ENCODE measurements around the gene DNA2. TPM values are rescaled to one million over a fixed set of nuclear protein-coding genes. Genes with fewer than 3 reads are reported as not detected.

Gene DNA2
- total RNA-seq, 1 experiment from 2014 or later = 43.4 TPM

DNA sequence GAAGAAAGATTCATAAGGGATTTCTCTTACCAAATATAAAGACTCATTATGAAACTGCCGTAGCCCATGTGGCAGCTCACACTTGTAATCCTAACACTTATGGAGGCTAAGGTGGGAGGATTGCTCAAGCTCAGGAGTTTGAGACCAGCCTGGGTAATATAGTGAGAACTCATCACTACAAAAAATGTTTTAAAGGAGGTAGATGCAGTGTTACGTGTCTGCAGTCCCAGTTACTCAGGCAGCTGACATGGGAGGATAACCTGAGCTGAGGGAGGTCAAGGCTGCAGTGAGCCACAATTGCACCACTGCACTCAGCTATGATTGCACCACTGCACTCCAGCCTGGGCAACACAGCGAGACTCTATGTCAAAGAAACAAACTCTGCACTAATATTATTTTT is 18.1 kb upstream of the DNA2 start:
- Mint-ChIP-seq H3K4me1 (peaks cover 0 to 2% of the 10 kb centered on the region in 2 experiments; a peak in 1 of 4 replicates), H3K27ac (no peak overlapping the region; a peak in 1 of 7 replicates), H3K27me3 (ENCODE audit: low read depth) (no peaks in the 10 kb centered on the region), H3K9me3 (no peaks in the 10 kb centered on the region), H3K4me3 (no peak overlapping the region; a peak in 1 of 5 replicates), H3K36me3 (ENCODE audit: insufficient read depth in 1 of 3, low read depth in 3 of 3) (peaks cover 5 to 49% (median 7%) of the 10 kb centered on the region in 3 experiments; a peak in 6 of 7 replicates)
- TF ChIP-seq, protein P1, sequence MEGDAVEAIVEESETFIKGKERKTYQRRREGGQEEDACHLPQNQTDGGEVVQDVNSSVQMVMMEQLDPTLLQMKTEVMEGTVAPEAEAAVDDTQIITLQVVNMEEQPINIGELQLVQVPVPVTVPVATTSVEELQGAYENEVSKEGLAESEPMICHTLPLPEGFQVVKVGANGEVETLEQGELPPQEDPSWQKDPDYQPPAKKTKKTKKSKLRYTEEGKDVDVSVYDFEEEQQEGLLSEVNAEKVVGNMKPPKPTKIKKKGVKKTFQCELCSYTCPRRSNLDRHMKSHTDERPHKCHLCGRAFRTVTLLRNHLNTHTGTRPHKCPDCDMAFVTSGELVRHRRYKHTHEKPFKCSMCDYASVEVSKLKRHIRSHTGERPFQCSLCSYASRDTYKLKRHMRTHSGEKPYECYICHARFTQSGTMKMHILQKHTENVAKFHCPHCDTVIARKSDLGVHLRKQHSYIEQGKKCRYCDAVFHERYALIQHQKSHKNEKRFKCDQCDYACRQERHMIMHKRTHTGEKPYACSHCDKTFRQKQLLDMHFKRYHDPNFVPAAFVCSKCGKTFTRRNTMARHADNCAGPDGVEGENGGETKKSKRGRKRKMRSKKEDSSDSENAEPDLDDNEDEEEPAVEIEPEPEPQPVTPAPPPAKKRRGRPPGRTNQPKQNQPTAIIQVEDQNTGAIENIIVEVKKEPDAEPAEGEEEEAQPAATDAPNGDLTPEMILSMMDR (conservative IDR thresholded peaks at IDR 0.05) = no peak
- Histone ChIP-seq H3K4ac (ENCODE audit: low read depth, low read length) (no peak overlapping the region), H3K4me2 (ENCODE audit: insufficient read depth, insufficient read length, low read length) (no peak overlapping the region), H3K4me1 (ENCODE audit: insufficient read depth, low read length) (no peaks in the 10 kb centered on the region), H2BK120ac (ENCODE audit: low read depth, low read length, poor library complexity, severe bottlenecking) (no peak overlapping the region), H4K91ac (ENCODE audit: insufficient read length, low read depth, low read length) (no peak overlapping the region), H4K20me1 (ENCODE audit: control insufficient read depth, insufficient read depth, insufficient read length) (no peaks in the 10 kb centered on the region), H3K18ac (ENCODE audit: insufficient read length, low read depth, low read length) (no peak overlapping the region), H3T11ph (ENCODE audit: low read length) (no peak overlapping the region), H3K56ac (ENCODE audit: insufficient read length, low read depth, low read length) (no peak overlapping the region), H3K9ac (ENCODE audit: extremely low read depth, insufficient read length, low read length) (no peak overlapping the region), H2BK15ac (ENCODE audit: low read depth, low read length) (no peak overlapping the region), H2AK5ac (ENCODE audit: insufficient read length, low read length) (no peak overlapping the region), H3K23me2 (ENCODE audit: insufficient read length, low read depth, low read length, poor library complexity, severe bottlenecking) (no peaks in the 10 kb centered on the region), H3K79me2 (ENCODE audit: insufficient read depth, low read length) (no peaks in the 10 kb centered on the region), H3K27me3 (ENCODE audit: insufficient read depth, low read length) (no peaks in the 10 kb centered on the region), H2AFZ (ENCODE audit: low read length) (no peak overlapping the region), H3K14ac (ENCODE audit: insufficient read depth, low read length) (no peak overlapping the region), H3K23ac (ENCODE audit: insufficient read length, low read depth, low read length) (no peak overlapping the region), H2BK12ac (ENCODE audit: insufficient read length, low read depth, low read length) (no peak overlapping the region), H2BK20ac (ENCODE audit: low read depth, low read length, poor library complexity, severe bottlenecking) (no peak overlapping the region), H3K9me3 (ENCODE audit: control insufficient read depth, low read depth, low read length) (no peaks in the 10 kb centered on the region), H3K79me1 (ENCODE audit: insufficient read depth, low read depth, low read length, poor library complexity, severe bottlenecking) (no peaks in the 10 kb centered on the region), H2BK5ac (ENCODE audit: insufficient read length, low read length) (no peak overlapping the region), H4K5ac (ENCODE audit: insufficient read length, low read depth, low read length) (no peak overlapping the region), H4K8ac (replicated peaks; ENCODE audit: insufficient read length, low read depth, low read length) (no peak overlapping the region), H3K27ac (ENCODE audit: insufficient read length, low read depth, low read length) (no peak overlapping the region)
- WGBS (ENCODE audit: extremely low coverage, insufficient read length, low lambda C conversion rate) = no CpG with 5 or more reads among the region's 3 CpGs
- no peak for DNase-seq

Measured in H9 (cell line).